ENCODE measurements around the gene RAB6A.

The RAB6A gene

GRCh38 chr11:73637012-73637411 is 123.9 kb downstream of the RAB6A start:
- TF ChIP-seq CTCF (IDR thresholded peaks at IDR 0.05; ENCODE audit: control extremely low read depth, extremely low read depth, low read depth, missing control alignments), result no peak
- ChIA-PET CTCF (interaction anchor here (0.9 to 4.9 kb wide), 4 partner anchors 8 to 239 kb away, joined by 3 to 35 read pairs (median 12); no protein-coding TSS in a partner anchor), POLR2A (no interaction called here)
- DNase-seq (ENCODE audit: extremely low spot score), result no peak

GRCh38 chr11:73636249-73636648 is 124.6 kb downstream of the RAB6A start:
- ChIA-PET CTCF (interaction anchor here (1.1 to 4.9 kb wide), 3 partner anchors 9 to 24 kb away, joined by 3 to 35 read pairs (median 21); no protein-coding TSS in a partner anchor), POLR2A (no interaction called here)
- no peak for DNase-seq (ENCODE audit: extremely low spot score)
- no peak for TF ChIP-seq CTCF (IDR thresholded peaks at IDR 0.05; ENCODE audit: control extremely low read depth, extremely low read depth, low read depth, missing control alignments)

GRCh38 chr11:73635721-73636120 is 125.2 kb downstream of the RAB6A start:
- ChIA-PET CTCF (interaction anchor here (1.1 to 4.9 kb wide), 4 partner anchors 10 to 25 kb away, joined by 3 to 35 read pairs (median 13); no protein-coding TSS in a partner anchor), POLR2A (no interaction called here)
- no peak for TF ChIP-seq CTCF (IDR thresholded peaks at IDR 0.05; ENCODE audit: control extremely low read depth, extremely low read depth, low read depth, missing control alignments)
- no peak for DNase-seq (ENCODE audit: extremely low spot score)

GRCh38 chr11:73633999-73634398 is 126.9 kb downstream of the RAB6A start:
- TF ChIP-seq CTCF (IDR thresholded peaks at IDR 0.05; ENCODE audit: control extremely low read depth, extremely low read depth, low read depth, missing control alignments), result no peak
- ChIA-PET CTCF (interaction anchor here (1.4 to 1.9 kb wide), 2 partner anchors 10 to 15 kb away, joined by 4 to 5 read pairs; no protein-coding TSS in a partner anchor), POLR2A (no interaction called here)
- DNase-seq (ENCODE audit: extremely low spot score), result no peak

GRCh38 chr11:73632996-73633395 is 127.9 kb downstream of the RAB6A start:
- ChIA-PET POLR2A (no interaction called here), CTCF (interaction anchor here (1.0 kb wide), 1 partner anchor 11 kb away, joined by 3 read pairs; no protein-coding TSS in a partner anchor)

GRCh38 chr11:73629907-73630306 is 131.0 kb downstream of the RAB6A start:
- POLR2A ChIA-PET, result no interaction called here
- no peak for TF ChIP-seq CTCF (IDR thresholded peaks at IDR 0.05; ENCODE audit: control extremely low read depth, extremely low read depth, low read depth, missing control alignments)
- CTCF ChIA-PET, result interaction anchor here (1.6 to 10.7 kb wide), 2 partner anchors 18 to 30 kb away, joined by 5 to 166 read pairs; no protein-coding TSS in a partner anchor
- DNase-seq (ENCODE audit: extremely low spot score), result no peak

More at GRCh38 chr11:73632996-73633395, 127.9 kb downstream of the RAB6A start:
- no peak for DNase-seq (ENCODE audit: extremely low spot score)
- no peak for TF ChIP-seq CTCF (IDR thresholded peaks at IDR 0.05; ENCODE audit: control extremely low read depth, extremely low read depth, low read depth, missing control alignments)
